Naive thymus-derived CD8-positive, alpha-beta T cell (primary cell): ENCODE measurements around the gene ESYT2. TPM values are rescaled to one million over a fixed set of nuclear protein-coding genes. Genes with fewer than 3 reads are reported as not detected.
"Not testable (repeated sequence)": the region's sequence is repeated elsewhere in the genome, so short reads cannot be mapped to it uniquely, and the experiment has no call there.

Source experiments
- ATAC-seq, 2 donors: fragments of 150-1000 bp; cut with Tn5 transposase in 1 of 2; sonication (Bioruptor Pico), chemical (Tn5 transposase) in 1 of 2; 1 replicate in 1 of 2; 2 replicates in 1 of 2; pipeline ENCODE4 v1.10.0; 2021; ENCODE audit warnings: mild to moderate bottlenecking in 2 of 2, moderate library complexity in 2 of 2
- POLR2A ChIA-PET: fragments of 350-600 bp; sonication (Branson Sonifier 250); formaldehyde crosslinking; loops from one replicate; lab custom pipeline; 2021; ENCODE audit warnings: antibody characterized with exemption; lab: Charles Lee
- DNase-seq, 10 donors: peaks; one replicate each; pipeline versions ENCODE4 v3.0.0 to v3.0.0-alpha.2; 2020 to 2022
- H3K27ac Mint-ChIP-seq, 10 donors: one replicate each; pipeline ENCODE4 v1.8.0; 2020 to 2022; ENCODE audit warnings: mild to moderate bottlenecking in 10 of 10, mixed read lengths in 10 of 10, moderate library complexity in 4 of 10, inconsistent platforms in 1 of 10
- H3K27me3 Mint-ChIP-seq, 5 donors: one replicate each; pipeline ENCODE4 v1.8.0; 2021 to 2022; ENCODE audit warnings: mixed read lengths in 5 of 5
- H3K36me3 Mint-ChIP-seq, 3 donors: one replicate each; pipeline ENCODE4 v1.8.0; 2020 to 2022; ENCODE audit warnings: mixed read lengths in 3 of 3, mild to moderate bottlenecking in 2 of 3, inconsistent platforms in 1 of 3
- H3K4me1 Mint-ChIP-seq, 4 donors: one replicate each; pipeline ENCODE4 v1.8.0; 2021 to 2022; ENCODE audit warnings: mixed read lengths in 4 of 4
- H3K4me3 Mint-ChIP-seq, 10 donors: one replicate each; pipeline ENCODE4 v1.8.0; 2020 to 2022; ENCODE audit warnings: mild to moderate bottlenecking in 10 of 10, mixed read lengths in 10 of 10, moderate library complexity in 6 of 10, inconsistent platforms in 1 of 10
- H3K9me3 Mint-ChIP-seq, 9 donors: one replicate each; pipeline ENCODE4 v1.8.0; 2020 to 2022; ENCODE audit warnings: mixed read lengths in 9 of 9, mild to moderate bottlenecking in 3 of 9, inconsistent platforms in 1 of 9, moderate library complexity in 1 of 9
- polyA plus RNA-seq, 3 donors: library from polyadenylated mRNA; unstranded; fragments of 300-500 nt; fragmentation: Illumina TruSeq; gene quantifications; one replicate each; pipeline ENCODE4 v1.2.3, GENCODE V29; 2021
- total RNA-seq, 8 experiments: library from RNA in 2 of 8; stranded (reverse) in 2 of 8; gene quantifications; one replicate each; pipeline ENCODE4 v1.2.3 and lab custom pipeline; 2021 to 2026

ESYT2 gene
- total and polyA plus RNA-seq, 5 experiments from 2014 or later: 58.6 to 105 (median 93.3) TPM

DNA sequence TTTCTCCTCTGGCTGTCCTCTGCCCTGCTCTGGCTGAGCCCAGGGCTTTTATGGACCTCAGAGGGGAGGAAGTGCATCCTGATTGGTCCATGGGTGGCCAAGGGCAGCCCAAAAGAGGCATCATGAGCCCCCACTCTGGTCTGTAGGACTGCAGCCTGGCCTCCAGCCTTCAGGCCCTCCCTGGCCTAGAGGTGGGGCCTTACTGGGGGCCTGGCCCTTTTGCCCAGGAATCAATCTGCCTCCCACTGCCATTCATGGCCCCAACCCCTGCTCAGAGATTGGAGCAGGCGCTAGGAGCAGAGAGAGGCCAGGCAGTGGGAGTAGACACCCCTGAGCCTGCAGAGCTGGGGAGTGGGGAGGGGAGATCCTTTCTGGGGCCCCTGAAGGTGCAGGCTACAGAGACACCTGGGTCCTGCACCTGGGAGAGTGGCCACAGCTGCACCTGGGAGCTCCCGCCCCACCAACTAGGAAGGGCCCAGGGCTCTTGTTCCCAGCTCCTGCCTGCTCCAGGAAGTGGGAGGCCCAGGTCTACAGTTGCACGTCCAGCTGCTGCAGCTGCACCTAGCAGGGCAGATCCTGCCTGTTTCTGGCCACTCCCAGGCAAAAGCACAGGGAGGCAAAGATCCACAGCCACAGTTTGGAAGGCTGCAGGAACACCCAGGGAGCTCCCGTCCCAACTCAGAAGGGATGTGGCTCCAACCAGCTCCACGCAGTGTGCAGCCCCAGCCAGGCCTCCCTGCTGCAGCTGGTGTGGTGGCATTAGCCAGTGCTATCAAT is 20.6 kb upstream of the ESYT2 start:
- Mint-ChIP-seq H3K4me3 (no peak overlapping the region), H3K4me1 (peaks cover 9 to 24% (median 21%) of the 10 kb centered on the region in 4 donors), H3K36me3 (peaks cover 0 to 3% (median 0%) of the 10 kb centered on the region in 3 donors), H3K27ac (no peak overlapping the region), H3K27me3 (no peaks in the 10 kb centered on the region), H3K9me3 (peaks cover 0 to 3% (median 0%) of the 10 kb centered on the region in 9 donors)
- POLR2A ChIA-PET: no interaction called here
- no peak for DNase-seq
- no peak for ATAC-seq

DNA sequence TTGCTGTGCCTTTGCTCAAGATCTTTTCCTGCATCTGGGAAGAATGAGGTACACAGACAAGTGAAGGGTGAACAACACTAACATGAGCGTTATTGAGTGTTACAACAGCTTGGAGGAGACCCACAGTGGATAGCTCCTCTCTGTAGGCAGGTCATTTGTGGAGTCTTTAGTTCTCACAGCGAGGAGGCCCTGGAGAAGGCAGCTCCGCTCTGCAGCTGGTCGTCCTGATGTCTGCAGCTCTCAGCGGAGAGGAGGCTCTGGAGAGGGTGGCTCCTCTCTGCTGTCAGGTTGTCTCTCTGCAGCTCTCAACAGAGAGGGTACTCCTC is 20.1 kb upstream of the ESYT2 start:
- H3K27me3 Mint-ChIP-seq: no peaks in the 10 kb centered on the region
- peaks cover 0 to 3% (median 0%) of the 10 kb centered on the region in 3 donors for H3K36me3 Mint-ChIP-seq
- POLR2A ChIA-PET: no interaction called here
- H3K4me3 Mint-ChIP-seq: no peak overlapping the region
- peaks cover 0 to 3% (median 0%) of the 10 kb centered on the region in 9 donors for H3K9me3 Mint-ChIP-seq
- peak overlapping the region in 5 of 10 donors; percentile 1 to 83 (median 30) for H3K27ac Mint-ChIP-seq
- ATAC-seq (no peak), DNase-seq (no peak)
- H3K4me1 Mint-ChIP-seq: peaks cover 9 to 24% (median 20%) of the 10 kb centered on the region in 4 donors

DNA sequence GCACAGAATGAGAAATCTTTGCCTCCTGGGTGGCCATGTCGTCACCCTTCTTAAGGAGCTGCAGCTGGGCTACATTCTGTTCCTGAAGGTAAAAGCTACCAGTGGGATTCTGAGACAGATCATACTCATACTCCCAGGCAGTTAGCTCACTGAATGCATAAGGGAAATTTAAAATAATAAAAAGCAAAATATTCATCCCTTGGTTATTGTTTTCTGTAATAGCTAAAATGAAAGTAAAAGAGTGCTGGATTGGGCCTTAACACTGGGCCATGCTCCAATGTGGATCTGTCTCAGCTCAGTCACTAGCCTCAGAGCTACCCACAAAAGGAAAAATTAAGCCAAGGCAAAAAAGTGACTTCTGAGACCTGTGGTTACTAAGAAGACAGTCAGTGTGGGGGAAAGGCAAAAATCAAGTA is 18.1 kb upstream of the ESYT2 start:
- ATAC-seq: peak; percentile 64 to 93
- peaks cover 0 to 3% (median 0%) of the 10 kb centered on the region in 3 donors for H3K36me3 Mint-ChIP-seq
- POLR2A ChIA-PET: interaction anchor here (1.5 to 2.1 kb wide), 2 partner anchors 8 to 16 kb away, joined by 6 to 13 read pairs; partner anchors contain the start of gene DYNC2I1
- H3K4me1 Mint-ChIP-seq: peaks cover 9 to 35% (median 26%) of the 10 kb centered on the region in 4 donors
- H3K27me3 Mint-ChIP-seq: no peaks in the 10 kb centered on the region
- no peak for DNase-seq
- peak overlapping the region; percentile 64 to 92 (median 86) for H3K4me3 Mint-ChIP-seq
- H3K27ac Mint-ChIP-seq: peak overlapping the region; percentile 41 to 98 (median 94)
- H3K9me3 Mint-ChIP-seq: peaks cover 0 to 3% (median 0%) of the 10 kb centered on the region in 9 donors

DNA sequence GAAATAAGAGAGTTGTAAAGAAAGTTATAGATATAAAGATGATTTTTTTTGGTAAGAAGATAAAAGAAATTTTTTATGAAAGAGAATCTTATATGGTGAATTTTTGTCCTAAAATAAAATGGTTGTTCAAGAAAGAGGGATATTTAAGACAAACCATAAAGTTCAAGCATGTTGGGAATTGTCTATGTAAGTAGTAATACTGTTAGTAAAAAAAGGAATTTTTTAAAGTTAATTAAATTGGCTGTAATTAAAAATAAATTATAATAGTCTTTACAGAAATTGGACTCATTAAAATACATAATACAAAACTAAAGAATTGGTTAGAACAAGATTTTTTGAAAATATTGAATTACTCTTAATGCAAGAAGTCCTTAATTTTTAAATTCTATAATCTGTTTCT is 17.0 kb upstream of the ESYT2 start:
- POLR2A ChIA-PET: interaction anchor here (2.1 kb wide), 1 partner anchor 15 kb away, joined by 6 read pairs; no protein-coding TSS in a partner anchor

DNA sequence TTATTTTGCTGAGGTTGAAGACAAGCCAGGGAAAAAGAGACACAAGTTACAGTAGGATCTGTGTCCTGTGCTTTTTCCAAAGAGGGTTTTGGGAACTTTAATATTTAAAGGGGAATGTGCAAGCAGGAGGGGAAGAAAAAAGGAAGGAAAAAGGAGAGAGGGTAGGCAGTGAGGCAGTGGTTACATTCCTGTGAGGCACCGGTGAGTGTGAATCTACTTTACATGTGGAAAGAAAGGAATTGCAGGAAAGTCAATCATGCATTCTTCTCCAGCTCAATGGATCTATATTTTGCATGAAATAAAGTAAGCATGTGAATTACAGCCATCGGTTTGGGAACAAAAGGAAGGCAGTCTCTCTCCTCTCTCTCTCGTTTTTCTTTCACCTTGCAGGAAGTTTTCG is 14.5 kb upstream of the ESYT2 start:
- H3K4me1 Mint-ChIP-seq: peaks cover 7 to 32% (median 26%) of the 10 kb centered on the region in 4 donors
- no peak for DNase-seq
- H3K9me3 Mint-ChIP-seq: no peaks in the 10 kb centered on the region
- no peak overlapping the region for H3K4me3 Mint-ChIP-seq
- POLR2A ChIA-PET: interaction anchor here (1.9 kb wide), 1 partner anchor 31 kb away, joined by 4 read pairs; no protein-coding TSS in a partner anchor
- H3K27ac Mint-ChIP-seq: peak overlapping the region in 1 of 10 donors; percentile 26
- no peaks in the 10 kb centered on the region for H3K36me3 Mint-ChIP-seq
- no peak for ATAC-seq
- no peaks in the 10 kb centered on the region for H3K27me3 Mint-ChIP-seq

More for the DNA sequence above, 17.0 kb upstream of the ESYT2 start:
- Mint-ChIP-seq H3K4me3 (no peak overlapping the region), H3K4me1 (peaks cover 9 to 38% (median 29%) of the 10 kb centered on the region in 4 donors), H3K27me3 (no peaks in the 10 kb centered on the region), H3K9me3 (peaks cover 0 to 3% (median 0%) of the 10 kb centered on the region in 9 donors), H3K36me3 (peaks cover 0 to 3% (median 0%) of the 10 kb centered on the region in 3 donors), H3K27ac (no peak overlapping the region)
- ATAC-seq: no peak
- DNase-seq: no peak

DNA sequence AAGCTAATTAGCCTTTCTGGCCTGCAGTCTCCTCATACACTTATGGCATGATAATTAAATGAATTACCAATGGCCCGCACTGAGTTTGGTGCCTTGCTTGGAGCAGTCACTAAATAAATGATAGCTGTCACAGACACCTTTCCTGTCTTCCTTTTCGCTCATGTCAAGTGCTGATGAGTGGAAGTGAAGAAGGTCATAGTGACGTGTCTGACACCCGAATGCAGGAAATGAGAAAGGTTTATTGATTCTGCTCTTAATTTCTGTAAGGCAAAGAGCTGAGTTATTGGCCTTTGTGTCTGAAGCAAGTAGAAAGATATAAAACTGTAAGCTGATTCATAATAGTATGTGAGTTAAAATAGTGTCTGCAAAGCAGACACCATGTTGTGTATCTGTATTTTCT is 13.2 kb upstream of the ESYT2 start:
- no peak overlapping the region for H3K4me3 Mint-ChIP-seq
- ATAC-seq: peak in 1 of 2 donors; percentile 68
- peak overlapping the region in 6 of 10 donors; percentile 6 to 82 (median 52) for H3K27ac Mint-ChIP-seq
- H3K27me3 Mint-ChIP-seq: no peaks in the 10 kb centered on the region
- H3K4me1 Mint-ChIP-seq: peaks cover 2 to 22% (median 17%) of the 10 kb centered on the region in 4 donors
- H3K9me3 Mint-ChIP-seq: no peaks in the 10 kb centered on the region
- POLR2A ChIA-PET: interaction anchor here (1.9 to 3.0 kb wide), 2 partner anchors 13 to 30 kb away, joined by 4 to 14 read pairs; partner anchors contain the start of gene ESYT2
- no peak for DNase-seq
- no peaks in the 10 kb centered on the region for H3K36me3 Mint-ChIP-seq

DNA sequence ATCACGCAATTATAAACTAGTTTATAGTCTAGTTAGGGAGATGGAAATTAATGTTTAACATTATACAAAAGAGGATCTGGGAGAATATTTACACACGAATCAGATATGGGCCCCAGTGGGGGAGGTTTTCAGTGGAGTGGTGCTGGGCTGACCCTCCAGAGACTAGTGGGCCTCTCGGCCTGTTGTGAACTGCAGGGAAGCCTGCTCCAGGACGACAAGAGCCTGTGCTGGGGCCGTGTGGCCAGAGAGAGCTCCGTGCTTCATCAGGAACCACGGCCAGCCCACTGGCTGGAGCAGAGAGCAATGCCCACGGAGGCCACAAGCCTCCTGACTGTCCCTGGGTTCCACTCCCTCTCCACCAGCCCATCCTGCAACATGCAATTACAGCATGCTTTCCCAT is 11.3 kb upstream of the ESYT2 start:
- Mint-ChIP-seq H3K27me3 (no peaks in the 10 kb centered on the region), H3K36me3 (no peaks in the 10 kb centered on the region), H3K4me1 (peaks cover 0 to 17% (median 9%) of the 10 kb centered on the region in 4 donors), H3K9me3 (no peaks in the 10 kb centered on the region), H3K4me3 (no peak overlapping the region), H3K27ac (no peak overlapping the region)
- POLR2A ChIA-PET: interaction anchor here (3.0 kb wide), 1 partner anchor 11 kb away, joined by 14 read pairs; the partner anchor contains the start of gene ESYT2
- DNase-seq (no peak), ATAC-seq (no peak)

DNA sequence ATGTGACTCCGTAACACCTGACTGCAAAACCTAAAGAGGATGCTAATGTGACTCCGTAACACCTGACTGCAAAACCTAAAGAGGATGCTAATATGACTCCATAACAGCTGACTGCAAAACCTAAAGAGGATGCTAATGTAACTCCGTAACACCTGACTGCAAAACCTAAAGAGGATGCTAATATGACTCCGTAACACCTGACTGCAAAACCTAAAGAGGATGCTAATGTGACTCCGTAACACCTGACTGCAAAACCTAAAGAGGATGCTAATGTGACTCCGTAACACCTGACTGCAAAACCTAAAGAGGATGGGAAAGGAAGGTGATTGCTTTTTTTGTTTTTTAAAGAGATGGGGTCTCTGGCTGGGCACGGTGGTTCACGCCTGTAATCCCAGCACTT is 9.9 kb upstream of the ESYT2 start:
- H3K9me3 Mint-ChIP-seq, ATAC-seq, H3K27ac Mint-ChIP-seq, DNase-seq, POLR2A ChIA-PET, H3K36me3 Mint-ChIP-seq, H3K4me3 Mint-ChIP-seq, H3K27me3 Mint-ChIP-seq: not testable (repeated sequence)
- peaks cover 0 to 15% (median 9%) of the 10 kb centered on the region in 4 donors for H3K4me1 Mint-ChIP-seq

DNA sequence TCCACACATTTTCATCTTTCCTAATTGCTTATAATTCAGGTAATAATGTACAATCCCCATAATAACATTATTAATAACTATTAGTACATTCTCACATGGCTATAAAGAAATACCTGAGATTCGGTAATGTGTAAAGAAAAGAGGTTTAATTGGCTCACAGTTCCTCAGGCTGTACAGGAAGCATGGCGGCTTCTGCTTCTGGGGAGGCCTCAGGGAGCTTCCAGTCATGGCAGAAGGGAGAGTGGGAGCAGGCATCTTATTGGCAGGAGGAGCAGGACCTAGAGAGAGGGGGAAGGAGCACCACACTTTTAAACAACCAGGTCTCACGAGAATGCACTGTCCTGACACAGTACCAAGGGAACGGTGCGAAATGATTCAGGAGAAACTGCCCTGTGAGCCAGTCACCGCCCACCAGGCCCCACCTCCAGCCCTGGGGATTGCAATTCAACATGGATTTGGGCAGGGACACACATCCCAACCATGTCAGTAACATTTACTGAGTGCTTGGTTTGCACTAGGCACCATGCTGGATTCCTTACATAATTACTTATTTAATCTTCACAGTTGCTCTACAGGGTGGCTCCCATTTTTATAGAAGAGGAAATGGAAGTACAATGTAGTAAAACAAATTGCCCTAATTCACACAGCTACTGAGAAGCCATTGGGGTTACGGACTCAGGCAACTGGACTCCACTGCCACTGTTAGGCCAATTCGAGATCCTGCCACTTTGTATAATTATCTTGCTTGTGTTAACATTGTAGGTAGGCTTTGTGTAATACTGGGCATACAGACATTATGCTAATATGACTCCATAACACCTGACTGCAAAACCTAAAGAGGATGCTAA is 8.7 kb upstream of the ESYT2 start:
- Mint-ChIP-seq H3K4me3 (no peak overlapping the region), H3K36me3 (no peaks in the 10 kb centered on the region)
- POLR2A ChIA-PET: no interaction called here

DNA sequence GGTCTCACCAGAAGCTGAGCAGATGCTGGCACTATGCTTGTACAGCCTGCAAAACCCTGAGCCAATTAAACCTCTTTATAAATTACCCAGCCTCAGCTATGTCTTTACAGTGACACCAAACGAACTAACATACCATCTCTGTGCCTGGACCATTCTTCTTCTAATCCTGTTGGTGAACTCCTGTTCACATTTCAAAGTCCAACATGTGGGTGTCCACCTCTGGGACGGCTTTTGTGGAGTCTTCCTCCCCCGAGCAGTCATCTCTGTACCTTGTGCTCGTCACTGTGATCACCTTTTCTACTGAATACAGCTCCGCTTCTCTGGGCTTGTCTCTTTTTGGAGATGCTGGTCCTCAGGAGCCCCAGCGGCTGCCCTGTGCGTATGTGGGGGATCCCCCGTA is 7.4 kb upstream of the ESYT2 start:
- POLR2A ChIA-PET: no interaction called here
- no peak for ATAC-seq
- DNase-seq: no peak
- Mint-ChIP-seq H3K36me3 (no peaks in the 10 kb centered on the region), H3K4me1 (no peaks in the 10 kb centered on the region), H3K9me3 (no peaks in the 10 kb centered on the region), H3K27me3 (no peaks in the 10 kb centered on the region), H3K4me3 (no peak overlapping the region), H3K27ac (peak overlapping the region in 1 of 10 donors; percentile 21)

More for the DNA sequence above, 8.7 kb upstream of the ESYT2 start:
- DNase-seq (no peak), ATAC-seq (no peak)
- Mint-ChIP-seq H3K27ac (no peak overlapping the region), H3K27me3 (no peaks in the 10 kb centered on the region), H3K4me1 (peaks cover 0 to 9% (median 9%) of the 10 kb centered on the region in 4 donors), H3K9me3 (no peaks in the 10 kb centered on the region)

DNA sequence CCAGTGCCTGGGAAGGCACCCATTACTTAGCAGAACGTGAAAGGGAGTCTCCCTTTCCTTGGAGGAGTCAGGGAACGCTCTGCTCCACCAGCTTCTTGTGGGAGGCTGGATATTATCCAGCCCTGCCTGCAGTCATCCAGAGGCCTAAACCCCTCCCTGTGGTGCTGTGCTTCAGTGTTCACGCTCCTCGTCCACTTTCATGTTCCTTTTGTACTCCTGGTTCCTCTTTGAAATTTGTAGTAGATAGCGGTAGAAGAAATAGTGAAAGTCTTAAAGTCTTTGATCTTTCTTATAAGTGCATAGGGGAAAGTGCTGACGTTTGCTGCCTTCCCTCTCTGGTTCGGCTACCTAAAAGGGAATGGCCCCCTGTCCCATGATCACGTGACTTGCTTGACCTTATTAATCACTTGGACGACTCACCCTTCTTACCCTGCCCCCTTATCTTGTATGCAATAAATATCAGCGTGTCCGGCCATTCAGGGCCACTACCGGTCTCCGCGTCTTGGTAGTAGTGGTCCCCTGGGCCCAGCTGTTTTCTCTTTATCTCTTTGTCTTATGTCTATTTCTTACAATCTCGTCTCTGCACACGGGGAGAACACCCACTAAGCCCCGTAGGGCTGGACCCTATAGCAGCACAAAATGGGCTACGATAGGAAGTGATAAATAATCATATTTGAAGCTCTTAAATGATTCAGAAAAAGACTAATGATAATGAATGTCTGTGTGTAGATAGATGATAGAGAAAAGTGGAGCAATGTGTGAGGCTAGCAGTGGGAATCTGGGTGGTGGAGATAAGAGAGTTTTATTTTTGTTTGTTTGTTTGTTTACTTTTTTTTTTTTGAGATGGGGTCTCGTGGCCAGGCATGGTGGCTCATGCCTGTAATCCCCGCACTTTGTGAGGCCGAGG is 5.8 kb upstream of the ESYT2 start:
- no peaks in the 10 kb centered on the region for H3K36me3 Mint-ChIP-seq
- no peaks in the 10 kb centered on the region for H3K9me3 Mint-ChIP-seq
- no peak overlapping the region for H3K4me3 Mint-ChIP-seq
- peaks cover 0 to 12% (median 4%) of the 10 kb centered on the region in 4 donors for H3K4me1 Mint-ChIP-seq
- POLR2A ChIA-PET: no interaction called here
- no peak overlapping the region for H3K27ac Mint-ChIP-seq
- no peak for ATAC-seq
- no peaks in the 10 kb centered on the region for H3K27me3 Mint-ChIP-seq
- no peak for DNase-seq

DNA sequence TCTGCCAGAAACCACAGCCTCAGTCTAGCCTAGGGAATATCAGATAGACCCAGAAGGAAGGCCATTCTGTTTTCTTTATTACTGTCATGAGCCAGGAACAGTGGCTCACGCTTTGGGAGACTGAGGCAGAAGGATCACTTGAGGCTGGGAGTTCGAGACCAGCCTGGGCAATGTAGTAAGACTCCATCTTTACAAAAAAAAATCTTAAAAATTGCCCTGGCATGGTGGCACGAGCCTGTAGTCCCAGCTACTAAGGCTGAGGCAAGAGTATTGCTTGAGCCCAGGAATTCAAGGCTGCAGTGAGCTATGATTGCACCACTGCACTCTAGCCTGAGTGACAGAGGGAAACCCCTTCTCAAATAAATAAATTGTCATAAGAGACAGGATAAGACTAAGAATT is 3.7 kb upstream of the ESYT2 start:
- DNase-seq (no peak), ATAC-seq (no peak)
- Mint-ChIP-seq H3K36me3 (peaks cover 0 to 1% (median 0%) of the 10 kb centered on the region in 3 donors), H3K27ac (peak overlapping the region in 1 of 10 donors; percentile 24), H3K27me3 (no peaks in the 10 kb centered on the region), H3K4me1 (peaks cover 2 to 14% (median 7%) of the 10 kb centered on the region in 4 donors), H3K9me3 (no peaks in the 10 kb centered on the region), H3K4me3 (no peak overlapping the region)
- POLR2A ChIA-PET: interaction anchor here (1.3 kb wide), 1 partner anchor 23 kb away, joined by 3 read pairs; no protein-coding TSS in a partner anchor
